Stimulated activated CD8-positive, alpha-beta memory T cell treated with anti-CD3 and anti-CD28 coated beads, Interleukin-4, amount 100 ng/mL, for 48 hours (primary cell): ENCODE data around the gene ADCY4.

ENCODE experiments used
- DNase-seq: peaks from one replicate; pipeline ENCODE4 v3.0.0-alpha.2; 2020

Gene ADCY4

GRCh38 chr14:24337824-24338175 lies 2.9 kb upstream of the ADCY4 start:
- DNase-seq: no peak

- no peak for DNase-seq
Measured at GRCh38 chr14:24337144-24337823, 2.4 kb upstream of the ADCY4 start.

- DNase-seq: no peak
Measured at GRCh38 chr14:24335461-24336171, 745 bp upstream of the ADCY4 start.

- peak; percentile 83 for DNase-seq
Measured at GRCh38 chr14:24332268-24332993, 2.4 kb downstream of the ADCY4 start.

GRCh38 chr14:24331731-24332267 lies 3.1 kb downstream of the ADCY4 start:
- no peak for DNase-seq

- no peak for DNase-seq
Measured at GRCh38 chr14:24330973-24331674, 3.7 kb downstream of the ADCY4 start.

GRCh38 chr14:24329736-24330135 lies 5.1 kb downstream of the ADCY4 start:
- peak; percentile 75 for DNase-seq

GRCh38 chr14:24329073-24329663 lies 5.7 kb downstream of the ADCY4 start:
- no peak for DNase-seq

- peak; percentile 54 for DNase-seq
Measured at GRCh38 chr14:24327914-24328313, 7.0 kb downstream of the ADCY4 start.

- DNase-seq: no peak
Measured at GRCh38 chr14:24327303-24327702, 7.6 kb downstream of the ADCY4 start.

GRCh38 chr14:24325963-24326362 lies 8.9 kb downstream of the ADCY4 start:
- no peak for DNase-seq

GRCh38 chr14:24325041-24325530 lies 9.8 kb downstream of the ADCY4 start:
- DNase-seq: no peak

- DNase-seq: no peak
Measured at GRCh38 chr14:24324024-24324423, 10.8 kb downstream of the ADCY4 start.

GRCh38 chr14:24323341-24323740 lies 11.5 kb downstream of the ADCY4 start:
- no peak for DNase-seq

GRCh38 chr14:24322672-24323071 lies 12.2 kb downstream of the ADCY4 start:
- no peak for DNase-seq

GRCh38 chr14:24321212-24321975 lies 13.5 kb downstream of the ADCY4 start:
- DNase-seq: no peak

GRCh38 chr14:24317141-24317928 lies 17.5 kb downstream of the ADCY4 start:
- DNase-seq: no peak

GRCh38 chr14:24316597-24316950 lies 18.3 kb downstream of the ADCY4 start:
- DNase-seq: no peak

- DNase-seq: no peak
Measured at GRCh38 chr14:24315807-24316596, 18.9 kb downstream of the ADCY4 start.

GRCh38 chr14:24315243-24315806 lies 19.5 kb downstream of the ADCY4 start:
- DNase-seq: no peak
